Measurements from ENCODE around the gene SH2D3A.

- no peak for TF ChIP-seq RXRA (IDR thresholded peaks at IDR 0.05; ENCODE audit: insufficient read depth, low read depth, low read length)
- TF ChIP-seq CREB1 (IDR thresholded peaks at IDR 0.05), result no peak
Observed at GRCh38 chr19:6706633-6706958, 60.6 kb downstream of the SH2D3A start.

Data from H1 (cell line).